Measurements from ENCODE around the gene ANKLE1.

ANKLE1 gene

DNA sequence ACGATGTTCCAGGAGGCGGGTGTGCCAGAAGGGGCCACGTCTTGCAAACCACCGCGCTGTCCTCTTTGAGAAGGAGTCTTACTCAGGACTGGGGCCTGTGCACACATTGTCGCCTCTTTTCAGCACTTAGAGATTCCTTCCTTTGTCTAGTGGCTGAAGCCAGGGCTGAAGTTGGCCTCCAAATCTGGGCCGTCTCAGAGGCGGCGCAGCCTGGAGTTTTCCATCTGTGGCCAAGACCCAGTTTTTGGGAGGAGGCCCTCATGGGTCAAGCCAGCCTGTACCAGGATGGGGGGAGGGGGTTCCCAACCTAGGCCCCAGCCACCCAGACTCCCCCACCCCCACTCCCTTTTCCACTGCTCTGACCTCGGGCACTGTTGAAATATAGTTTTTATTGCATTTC is 41.2 kb downstream of the ANKLE1 start:
- no peaks in the 10 kb centered on the region for H3K27me3 Mint-ChIP-seq
- no peak overlapping the region for H3K27ac Mint-ChIP-seq
- no peak overlapping the region for H3K4me3 Mint-ChIP-seq
- no peaks in the 10 kb centered on the region for H3K9me3 Mint-ChIP-seq
- H3K36me3 Mint-ChIP-seq (ENCODE audit: low read depth), result peaks cover 11% of the 10 kb centered on the region
- H3K4me1 Mint-ChIP-seq (ENCODE audit: low read depth), result peaks cover 2% of the 10 kb centered on the region

DNA sequence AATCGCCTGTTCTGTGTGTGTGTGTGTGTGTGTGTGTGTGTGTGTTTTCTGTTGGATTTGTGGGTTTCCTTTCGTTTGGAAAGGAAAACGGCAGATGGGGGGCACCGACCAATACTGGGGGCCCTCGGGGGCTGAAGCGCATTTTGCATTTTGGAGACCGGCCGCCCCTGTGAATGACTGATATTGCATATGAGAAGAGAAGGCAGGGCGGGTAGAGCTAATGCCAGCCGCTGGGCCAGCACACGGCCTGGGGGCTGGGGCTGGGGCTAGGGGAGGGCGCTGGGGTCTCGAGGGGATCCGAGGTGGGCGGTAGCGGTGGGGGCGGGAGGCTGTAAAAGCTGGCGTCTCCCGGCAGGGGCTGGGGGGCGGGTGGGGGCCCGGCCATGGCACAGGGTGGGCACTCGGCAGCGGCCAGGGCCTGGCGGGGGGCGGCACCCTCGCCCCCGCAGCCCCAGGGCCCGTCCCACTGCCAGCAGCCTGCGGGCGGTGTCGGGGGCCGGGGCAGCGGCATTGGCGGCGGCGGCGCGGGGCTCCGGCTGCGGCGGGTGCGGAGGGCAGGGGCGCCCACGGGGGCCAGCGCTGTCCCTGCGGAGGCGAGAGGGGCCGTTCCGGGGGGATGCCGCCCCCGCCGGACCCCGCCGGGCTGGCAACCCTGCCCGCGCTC is 41.7 kb downstream of the ANKLE1 start:
- no peaks in the 10 kb centered on the region for H3K9me3 Mint-ChIP-seq
- H3K4me1 Mint-ChIP-seq (ENCODE audit: low read depth), result peaks cover 4% of the 10 kb centered on the region
- H3K27me3 Mint-ChIP-seq, result no peaks in the 10 kb centered on the region
- H3K4me3 Mint-ChIP-seq, result no peak overlapping the region
- H3K27ac Mint-ChIP-seq, result no peak overlapping the region
- peaks cover 11% of the 10 kb centered on the region for H3K36me3 Mint-ChIP-seq (ENCODE audit: low read depth)

DNA sequence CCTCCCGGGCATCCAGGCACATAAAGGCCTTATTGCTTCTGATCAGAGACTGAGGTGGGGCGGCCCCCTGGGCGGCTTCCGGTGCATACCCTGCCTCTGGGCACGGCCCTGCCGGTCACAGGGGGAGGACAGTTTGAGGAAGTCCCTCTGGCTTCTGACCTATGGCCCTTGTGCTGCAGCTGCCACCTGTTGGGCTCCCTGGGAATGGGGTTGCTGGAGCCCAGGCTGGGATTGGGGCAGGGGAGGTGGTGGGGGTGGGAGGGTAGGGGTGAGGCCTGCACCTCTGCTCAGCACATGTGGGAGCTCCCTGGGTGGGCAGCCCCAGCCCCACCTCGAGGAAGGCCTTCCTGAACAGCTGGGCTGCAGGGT is 42.2 kb downstream of the ANKLE1 start:
- H3K4me1 Mint-ChIP-seq (ENCODE audit: low read depth), result peaks cover 7% of the 10 kb centered on the region
- no peak overlapping the region for H3K4me3 Mint-ChIP-seq
- no peaks in the 10 kb centered on the region for H3K9me3 Mint-ChIP-seq
- H3K36me3 Mint-ChIP-seq (ENCODE audit: low read depth), result peaks cover 11% of the 10 kb centered on the region
- no peaks in the 10 kb centered on the region for H3K27me3 Mint-ChIP-seq
- H3K27ac Mint-ChIP-seq, result no peak overlapping the region

DNA sequence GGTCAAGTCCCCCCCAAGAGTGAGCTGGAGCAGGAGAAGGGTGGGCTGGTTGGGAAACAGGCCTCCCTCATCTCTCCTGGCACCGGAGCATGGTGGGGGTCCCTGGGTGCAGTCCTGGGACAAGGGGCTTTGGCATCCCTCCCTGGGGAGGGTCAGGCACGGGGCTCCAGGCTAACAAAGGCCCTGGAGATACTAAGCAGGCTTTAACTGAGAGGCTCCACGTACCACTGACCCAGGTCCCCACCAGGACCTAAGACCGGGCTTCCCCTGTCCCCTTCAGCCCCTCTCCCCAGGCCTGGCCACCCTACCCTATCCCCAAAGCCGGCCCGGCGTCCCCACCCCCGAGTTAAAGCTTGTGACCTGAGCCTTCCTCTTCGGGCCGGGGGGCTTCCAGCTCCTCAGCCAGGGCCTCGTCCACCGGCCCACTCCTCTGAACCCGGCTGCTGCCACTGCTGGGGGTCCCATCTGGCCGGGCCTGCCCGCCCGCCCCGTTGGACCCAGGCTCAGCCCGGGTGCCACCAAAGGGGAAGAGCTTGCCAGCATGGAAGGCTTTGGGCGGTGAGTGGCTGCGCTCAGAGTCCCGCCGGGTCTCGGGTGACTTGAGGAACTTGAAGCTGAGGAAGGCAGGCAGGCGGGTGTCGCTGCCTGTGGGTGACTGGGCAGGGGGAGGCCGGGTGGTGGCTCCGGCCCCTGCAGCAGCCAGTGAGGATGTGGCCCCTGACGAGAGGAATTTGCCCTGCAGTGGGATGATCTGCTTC is 42.8 kb downstream of the ANKLE1 start:
- Mint-ChIP-seq H3K36me3 (ENCODE audit: low read depth) (peaks cover 11% of the 10 kb centered on the region), H3K27ac (no peak overlapping the region), H3K27me3 (no peaks in the 10 kb centered on the region), H3K9me3 (no peaks in the 10 kb centered on the region), H3K4me3 (no peak overlapping the region), H3K4me1 (ENCODE audit: low read depth) (peaks cover 12% of the 10 kb centered on the region)

DNA sequence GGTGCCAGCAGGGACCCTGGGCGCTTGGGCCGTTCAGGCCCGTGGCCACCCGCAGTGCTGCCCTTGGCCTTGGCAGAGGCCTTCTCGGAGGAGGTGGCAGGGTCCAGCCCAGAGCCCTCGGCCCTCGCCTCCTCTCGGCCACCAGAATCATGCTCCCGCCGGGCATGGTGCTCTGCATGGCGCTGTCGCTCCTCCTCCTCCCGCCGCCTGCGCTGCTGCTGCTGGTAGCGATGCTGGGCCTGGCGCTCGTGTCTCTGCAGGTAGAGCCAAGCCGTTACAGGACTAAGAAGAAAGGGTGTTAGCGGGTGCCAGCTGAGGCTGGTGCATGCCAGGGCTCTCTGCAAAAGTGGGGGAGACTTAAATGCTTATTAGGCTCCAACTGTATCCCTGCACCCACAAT is 43.4 kb downstream of the ANKLE1 start:
- Mint-ChIP-seq H3K4me1 (ENCODE audit: low read depth) (peaks cover 18% of the 10 kb centered on the region), H3K27ac (no peak overlapping the region), H3K36me3 (ENCODE audit: low read depth) (peaks cover 8% of the 10 kb centered on the region), H3K9me3 (no peaks in the 10 kb centered on the region), H3K27me3 (no peaks in the 10 kb centered on the region), H3K4me3 (no peak overlapping the region)

DNA sequence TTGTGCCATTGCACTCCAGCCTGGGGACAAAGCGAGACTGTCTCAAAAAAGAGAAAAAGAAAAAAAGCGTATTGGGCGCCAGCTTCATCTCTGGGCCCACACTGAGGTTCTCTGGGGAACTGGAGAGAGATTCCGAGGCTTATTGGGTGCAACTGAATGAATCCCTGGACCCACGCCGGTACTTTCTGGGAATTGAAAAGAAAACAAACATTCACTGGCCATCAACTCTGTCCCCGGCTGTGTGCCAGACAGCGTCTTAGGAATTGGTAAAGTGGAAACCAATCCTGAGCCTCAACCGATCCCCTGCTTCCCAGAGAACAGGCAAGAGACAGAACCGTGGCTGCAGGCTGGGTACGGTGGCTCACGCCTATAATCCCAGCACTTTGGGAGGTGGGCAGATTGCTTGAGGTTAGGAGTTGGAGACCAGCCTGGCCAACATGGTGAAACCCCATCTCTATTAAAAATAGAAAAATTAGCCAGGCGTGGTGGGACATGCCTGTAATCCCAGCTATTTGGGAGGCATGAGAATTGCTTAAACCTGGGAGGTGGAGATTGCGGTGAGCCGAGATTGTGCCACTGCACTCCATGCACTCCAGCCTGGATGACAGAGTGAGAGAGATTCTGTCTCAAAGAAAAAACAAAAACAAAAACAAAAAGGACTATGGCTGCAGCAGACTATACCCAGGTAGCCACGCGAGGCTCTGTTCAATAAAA is 44.3 kb downstream of the ANKLE1 start:
- Mint-ChIP-seq H3K4me1 (ENCODE audit: low read depth) (peaks cover 18% of the 10 kb centered on the region), H3K9me3 (no peaks in the 10 kb centered on the region), H3K27me3 (no peaks in the 10 kb centered on the region), H3K4me3 (no peak overlapping the region), H3K36me3 (ENCODE audit: low read depth) (peaks cover 4% of the 10 kb centered on the region), H3K27ac (no peak overlapping the region)

DNA sequence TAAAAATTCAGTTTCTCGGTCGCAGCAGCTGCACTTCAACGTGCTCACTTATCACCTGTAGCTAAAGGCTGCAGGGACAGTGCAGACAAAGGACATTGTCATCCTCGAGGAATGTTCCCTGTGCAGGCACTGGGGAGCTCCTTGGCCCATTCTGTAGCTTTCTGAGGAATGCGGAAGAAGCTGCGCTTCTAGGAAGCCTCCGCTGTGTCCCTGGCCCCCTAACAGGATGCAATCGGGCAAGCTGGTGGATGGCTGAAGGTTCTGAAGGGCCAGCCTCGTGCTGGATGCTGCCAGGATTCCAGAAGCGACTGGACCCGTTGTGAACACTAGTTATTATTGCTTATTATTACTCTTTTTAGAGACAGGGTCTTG is 44.9 kb downstream of the ANKLE1 start:
- Mint-ChIP-seq H3K36me3 (ENCODE audit: low read depth) (peaks cover 4% of the 10 kb centered on the region), H3K27ac (no peak overlapping the region), H3K4me3 (no peak overlapping the region), H3K4me1 (ENCODE audit: low read depth) (peaks cover 18% of the 10 kb centered on the region), H3K27me3 (no peaks in the 10 kb centered on the region), H3K9me3 (no peaks in the 10 kb centered on the region)

DNA sequence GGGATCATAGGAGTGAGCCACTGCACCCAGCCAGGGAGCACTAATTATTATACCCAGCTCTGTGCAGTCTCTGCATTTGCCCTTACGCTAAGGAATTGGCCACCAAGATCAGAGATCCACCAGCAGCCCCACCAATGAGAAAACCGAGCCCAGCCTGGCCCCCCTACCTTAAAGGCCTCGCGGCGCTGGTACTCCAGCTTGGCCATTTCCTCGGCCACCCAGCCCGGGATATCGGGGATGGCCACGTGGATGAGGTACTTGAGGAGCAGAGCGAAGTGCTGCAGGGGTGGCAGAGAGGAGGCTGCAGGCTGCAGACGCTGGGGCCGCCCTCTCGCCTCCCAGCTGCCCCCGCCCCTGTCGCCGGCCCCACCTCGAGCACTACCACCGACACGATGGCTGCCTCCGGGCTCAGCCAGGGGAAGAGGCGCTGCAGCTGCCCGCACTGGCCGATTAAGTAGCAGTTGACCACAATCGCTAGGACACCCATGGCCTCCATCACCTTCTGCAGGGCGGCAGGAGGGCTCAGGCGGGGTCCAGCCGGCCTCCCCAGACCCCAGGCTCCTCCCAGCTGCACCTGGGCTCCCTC is 45.5 kb downstream of the ANKLE1 start:
- Mint-ChIP-seq H3K27me3 (no peaks in the 10 kb centered on the region), H3K9me3 (no peaks in the 10 kb centered on the region), H3K27ac (no peak overlapping the region), H3K4me3 (no peak overlapping the region), H3K36me3 (ENCODE audit: low read depth) (peaks cover 4% of the 10 kb centered on the region), H3K4me1 (ENCODE audit: low read depth) (peaks cover 18% of the 10 kb centered on the region)

DNA sequence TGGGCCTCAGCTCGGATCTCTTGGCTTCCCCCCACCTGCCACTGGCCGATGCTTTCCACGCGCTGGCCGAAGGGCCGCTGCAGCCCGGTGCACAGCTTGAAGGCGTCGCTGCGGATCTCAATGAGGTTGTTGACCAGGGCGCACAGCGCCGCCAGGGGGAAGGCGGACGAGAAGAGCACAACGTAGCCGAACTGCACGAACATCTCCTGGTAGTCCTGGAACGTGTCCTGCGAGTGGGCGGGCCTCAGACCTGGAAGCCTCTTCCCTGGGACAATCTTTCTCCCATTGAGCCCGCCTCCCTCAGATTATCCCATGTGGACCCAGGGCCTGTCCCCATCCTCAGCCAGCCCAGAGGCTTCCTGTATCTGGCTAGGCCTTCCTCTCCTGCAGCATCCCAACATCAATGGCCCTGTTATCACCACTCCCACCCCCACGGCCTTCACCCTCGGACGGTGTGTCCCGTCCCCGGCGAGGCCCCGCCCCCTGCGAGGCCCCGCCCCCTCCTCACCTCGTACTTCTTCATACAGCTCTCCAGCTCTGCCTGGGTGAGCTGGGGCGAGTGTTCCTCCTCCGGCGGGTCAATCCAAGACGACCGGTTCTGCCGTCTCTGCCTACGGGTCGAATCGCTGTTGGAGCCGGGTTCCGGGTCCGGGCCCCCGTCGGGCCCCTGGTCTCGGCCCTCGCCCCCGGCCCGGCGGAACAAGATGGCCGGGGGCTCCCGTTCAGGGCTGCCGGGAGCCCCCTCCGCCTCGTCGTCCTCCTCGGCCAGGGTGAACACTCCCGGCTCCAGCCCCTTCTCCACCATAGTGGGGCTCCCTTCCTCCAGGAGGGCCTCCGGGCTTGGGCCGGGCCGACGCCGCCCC is 46.2 kb downstream of the ANKLE1 start:
- Mint-ChIP-seq H3K9me3 (no peaks in the 10 kb centered on the region), H3K27ac (no peak overlapping the region), H3K36me3 (ENCODE audit: low read depth) (no peaks in the 10 kb centered on the region), H3K4me3 (peak overlapping the region; percentile 43), H3K27me3 (no peaks in the 10 kb centered on the region), H3K4me1 (ENCODE audit: low read depth) (peaks cover 18% of the 10 kb centered on the region)

DNA sequence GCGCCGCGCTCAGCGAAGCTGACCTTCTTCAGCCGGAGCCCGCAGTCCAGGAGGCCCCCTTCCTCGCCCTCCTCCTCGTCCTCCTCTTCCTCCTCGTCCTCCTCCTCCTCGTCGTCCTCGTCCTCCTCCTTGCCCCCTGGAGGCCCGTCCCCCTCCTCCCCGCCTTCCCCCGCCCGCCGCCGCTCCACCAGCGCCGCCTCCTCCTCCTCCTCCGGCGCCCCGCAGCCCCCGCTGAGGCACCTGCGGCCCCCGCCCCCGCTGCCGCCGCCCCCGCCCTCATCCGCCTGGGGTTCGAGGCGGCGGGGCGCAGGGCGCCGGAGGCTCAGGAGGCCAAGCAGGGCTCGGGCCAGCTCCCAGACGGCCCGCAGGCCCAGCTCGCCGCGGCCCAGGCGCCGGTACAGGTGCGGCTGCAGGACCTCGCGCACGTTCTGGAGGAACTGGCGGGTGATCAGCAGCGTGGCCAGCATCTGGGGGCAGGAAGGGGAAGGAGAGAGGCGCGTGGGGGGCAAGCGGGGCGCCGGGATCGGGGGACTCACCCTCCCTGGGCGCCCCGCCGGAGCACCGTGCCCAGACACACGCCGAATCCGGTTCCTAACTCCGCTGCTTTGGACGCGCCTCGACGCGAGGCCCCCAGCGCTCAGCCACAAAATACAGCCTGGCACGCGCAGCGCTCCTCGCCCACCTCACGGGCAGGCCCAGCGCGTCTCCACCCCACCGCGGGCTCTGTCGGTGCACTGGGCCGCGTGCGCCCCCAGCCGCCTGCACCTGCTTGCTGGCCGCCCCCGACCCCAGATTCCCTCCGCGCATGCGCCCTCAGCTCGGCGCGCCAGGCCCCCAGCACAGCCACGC is 47.0 kb downstream of the ANKLE1 start:
- no peaks in the 10 kb centered on the region for H3K9me3 Mint-ChIP-seq
- H3K27ac Mint-ChIP-seq, result no peak overlapping the region
- H3K4me3 Mint-ChIP-seq, result peak overlapping the region; percentile 37
- H3K27me3 Mint-ChIP-seq, result no peaks in the 10 kb centered on the region
- no peaks in the 10 kb centered on the region for H3K36me3 Mint-ChIP-seq (ENCODE audit: low read depth)
- H3K4me1 Mint-ChIP-seq (ENCODE audit: low read depth), result peaks cover 22% of the 10 kb centered on the region

DNA sequence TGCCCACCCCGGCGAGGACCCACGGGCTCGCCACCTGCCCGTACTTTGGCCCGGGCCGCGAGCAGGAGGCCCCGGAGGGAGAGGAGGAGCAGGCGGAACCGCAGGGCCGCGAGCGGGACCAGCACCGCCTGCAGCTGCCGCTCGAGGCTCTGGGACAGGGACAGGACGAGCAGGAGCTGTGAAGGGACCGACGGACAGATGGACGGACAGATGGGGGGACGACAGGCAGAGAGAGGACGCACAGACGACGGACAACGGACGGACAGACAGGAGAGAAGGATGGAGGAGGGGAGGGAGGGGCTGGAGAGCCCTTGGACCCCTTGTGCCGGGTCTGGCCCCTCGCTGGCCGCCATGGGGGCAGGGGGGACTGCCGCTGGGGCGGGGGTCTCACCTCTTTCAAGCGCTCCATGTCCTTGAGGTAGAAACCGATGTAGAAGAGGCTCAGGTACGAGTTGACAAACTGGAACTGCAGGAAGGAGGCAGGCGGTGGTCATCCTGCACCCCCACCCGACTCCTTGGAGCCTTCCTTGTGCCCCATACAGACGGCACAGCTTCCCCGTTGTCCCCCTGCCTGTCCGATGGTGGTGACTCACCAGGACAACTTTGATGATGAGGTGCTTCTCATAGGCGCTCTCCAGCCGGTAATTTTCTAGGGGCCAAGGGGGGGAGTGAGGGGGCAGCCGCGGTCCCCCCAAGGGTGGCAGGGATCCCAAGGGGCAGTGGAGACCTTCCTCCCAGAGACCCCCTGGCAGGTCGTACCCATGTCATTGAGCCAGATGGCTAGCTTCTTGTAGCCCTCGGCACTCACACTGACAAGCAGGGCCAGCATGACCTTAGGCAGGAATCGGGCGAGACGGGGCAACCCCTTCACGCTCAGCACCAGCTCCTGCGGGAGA is 47.9 kb downstream of the ANKLE1 start:
- no peak overlapping the region for H3K27ac Mint-ChIP-seq

DNA sequence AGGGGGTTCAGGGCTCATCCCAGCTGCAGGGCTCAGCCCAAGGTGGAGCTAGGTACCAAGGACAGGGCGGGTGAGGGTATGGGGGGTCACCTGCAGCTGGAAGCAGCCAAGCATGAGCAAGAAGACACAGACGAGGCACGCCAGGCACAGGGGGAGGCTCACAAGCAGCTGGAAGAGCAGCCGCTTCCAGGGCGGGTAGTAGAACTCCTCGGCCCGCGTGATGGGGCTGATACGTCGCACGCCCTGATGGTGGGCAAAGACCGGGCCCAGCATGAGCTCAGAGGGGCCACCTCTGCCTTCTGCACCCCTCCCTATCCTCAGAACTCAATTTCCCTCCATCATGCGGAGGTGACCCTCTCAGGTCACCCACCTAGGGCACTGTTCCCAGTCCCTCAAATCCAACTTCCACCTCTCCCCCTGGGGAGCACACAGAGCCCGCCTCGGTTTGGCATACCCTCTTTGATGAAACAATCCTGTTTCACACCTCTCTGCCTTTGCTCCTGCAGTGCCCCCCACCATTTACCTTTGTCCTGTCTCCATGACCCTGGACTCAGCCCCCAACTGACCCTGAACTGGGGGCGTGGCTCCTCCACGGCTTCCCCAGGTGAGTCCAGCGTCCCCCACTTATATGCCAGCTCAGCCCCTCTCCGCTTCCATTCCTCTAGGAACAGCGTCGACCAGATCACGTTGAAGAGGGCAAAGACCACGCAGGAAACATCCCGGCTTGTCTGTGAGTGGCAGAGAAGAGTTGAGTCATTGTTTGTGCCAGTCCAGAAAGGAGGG is 48.8 kb downstream of the ANKLE1 start:
- Mint-ChIP-seq H3K4me1 (ENCODE audit: low read depth) (peaks cover 35% of the 10 kb centered on the region), H3K27me3 (no peaks in the 10 kb centered on the region), H3K36me3 (ENCODE audit: low read depth) (no peaks in the 10 kb centered on the region), H3K27ac (no peak overlapping the region), H3K9me3 (no peaks in the 10 kb centered on the region), H3K4me3 (no peak overlapping the region)

More for the DNA sequence above, 47.9 kb downstream of the ANKLE1 start:
- Mint-ChIP-seq H3K4me1 (ENCODE audit: low read depth) (peaks cover 26% of the 10 kb centered on the region), H3K9me3 (no peaks in the 10 kb centered on the region), H3K27me3 (no peaks in the 10 kb centered on the region), H3K36me3 (ENCODE audit: low read depth) (no peaks in the 10 kb centered on the region), H3K4me3 (no peak overlapping the region)
